SK-MEL-5 (cell line): ENCODE results near the gene ELL3. TPM values are rescaled to one million over a fixed set of nuclear protein-coding genes. Genes with fewer than 3 reads are reported as not detected.
"Not testable (repeated sequence)": the region's sequence is repeated elsewhere in the genome, so short reads cannot be mapped to it uniquely, and the experiment has no call there.

Experiments used
- DNase-seq: peaks from one replicate; pipeline ENCODE4 v3.0.0-alpha.2; 2016; ENCODE audit warnings: low read depth, low spot score
- in situ Hi-C: cut with HindIII; loops from 2 replicates; pipeline ENCODE4 v1.10.0; 2016; ENCODE audit warnings: low sequenced_read_pairs, high pct_unique_total_duplicates, low pct_unique_long_range_greater_than_20kb
- polyA plus RNA-seq, 2 experiments: library from polyadenylated mRNA; depleted of rRNA; stranded (reverse); fragments of >200 nt; gene quantifications; 2 replicates each; pipeline ENCODE4 v1.2.3, GENCODE V29; 2015
- total RNA-seq: library from RNA; depleted of rRNA; stranded (reverse); fragments of >200 nt; shearing (Covaris generic); gene quantifications from 2 replicates; pipeline ENCODE4 v1.2.3, GENCODE V29; 2014; rRNA removed

The ELL3 gene, protein sequence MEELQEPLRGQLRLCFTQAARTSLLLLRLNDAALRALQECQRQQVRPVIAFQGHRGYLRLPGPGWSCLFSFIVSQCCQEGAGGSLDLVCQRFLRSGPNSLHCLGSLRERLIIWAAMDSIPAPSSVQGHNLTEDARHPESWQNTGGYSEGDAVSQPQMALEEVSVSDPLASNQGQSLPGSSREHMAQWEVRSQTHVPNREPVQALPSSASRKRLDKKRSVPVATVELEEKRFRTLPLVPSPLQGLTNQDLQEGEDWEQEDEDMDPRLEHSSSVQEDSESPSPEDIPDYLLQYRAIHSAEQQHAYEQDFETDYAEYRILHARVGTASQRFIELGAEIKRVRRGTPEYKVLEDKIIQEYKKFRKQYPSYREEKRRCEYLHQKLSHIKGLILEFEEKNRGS
- 0.61 and 0.69 TPM in 2 replicates for total RNA-seq
- 0.63 and 0.98 TPM in 2 replicates for polyA plus RNA-seq (2015; cell fraction: cytosol; rRNA removed)
- 1.4 and 2.6 TPM in 2 replicates for polyA plus RNA-seq (2015; cell fraction: nucleus; rRNA removed)

DNA sequence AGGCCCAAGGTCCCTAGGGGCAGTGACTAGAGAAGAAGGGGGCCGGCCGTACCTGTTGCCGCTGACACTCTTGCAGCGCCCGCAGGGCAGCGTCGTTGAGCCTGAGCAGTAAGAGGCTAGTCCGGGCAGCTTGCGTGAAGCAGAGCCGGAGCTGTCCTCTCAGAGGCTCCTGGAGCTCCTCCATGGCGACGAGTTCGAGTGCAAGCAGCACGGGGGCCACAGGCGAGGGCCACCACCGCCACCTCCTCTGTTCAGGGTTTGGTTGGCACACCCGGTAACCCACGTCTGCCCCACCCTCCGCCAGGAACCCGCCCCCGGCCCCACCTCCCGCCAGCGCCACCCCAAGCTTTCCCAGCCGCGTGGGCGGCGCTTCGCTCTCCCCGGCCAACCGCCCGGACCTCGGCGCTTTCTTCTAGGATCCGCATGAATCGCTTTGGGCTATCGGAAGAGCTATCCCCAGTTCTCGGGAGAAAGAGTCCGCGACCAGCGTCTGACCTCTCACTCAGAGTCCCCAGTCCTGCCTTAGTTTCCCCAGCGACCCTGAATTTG, at the start of gene ELL3:
ELL3 (minus strand) TSS at position 249 of the 549 bp plus-strand sequence; CDS start at position 184, 65 bp downstream.
- in situ Hi-C loops, result no loop called here
- peak; percentile 78 for DNase-seq

- in situ Hi-C loops, result no loop called here
- no peak for DNase-seq
Measured at GRCh38 chr15:43826029-43826507, 49.3 kb upstream of the ELL3 start.

- DNase-seq, in situ Hi-C loops: not testable (repeated sequence)
Measured at GRCh38 chr15:43825305-43825704, 48.5 kb upstream of the ELL3 start.

- in situ Hi-C loops, result no loop called here
- peak; percentile 97 for DNase-seq
Measured at GRCh38 chr15:43824302-43825246, 47.8 kb upstream of the ELL3 start, which contains the start of gene MFAP1. TSS of gene MFAP1 (minus strand) at chr15:43824690. CDS start at chr15:43824569, 121 bp downstream.

- in situ Hi-C loops, result no loop called here
- DNase-seq, result no peak
Measured at GRCh38 chr15:43821505-43821904, 44.7 kb upstream of the ELL3 start.

- in situ Hi-C loops, DNase-seq: not testable (repeated sequence)
Measured at GRCh38 chr15:43815064-43815463, 38.3 kb upstream of the ELL3 start.

- DNase-seq, result no peak
- in situ Hi-C loops, result no loop called here
Measured at GRCh38 chr15:43808960-43809678, 32.4 kb upstream of the ELL3 start.

GRCh38 chr15:43808435-43808950, 31.7 kb upstream of the ELL3 start:
- in situ Hi-C loops, result no loop called here
- no peak for DNase-seq

GRCh38 chr15:43802676-43803075, 25.9 kb upstream of the ELL3 start:
- in situ Hi-C loops, DNase-seq: not testable (repeated sequence)

DNA sequence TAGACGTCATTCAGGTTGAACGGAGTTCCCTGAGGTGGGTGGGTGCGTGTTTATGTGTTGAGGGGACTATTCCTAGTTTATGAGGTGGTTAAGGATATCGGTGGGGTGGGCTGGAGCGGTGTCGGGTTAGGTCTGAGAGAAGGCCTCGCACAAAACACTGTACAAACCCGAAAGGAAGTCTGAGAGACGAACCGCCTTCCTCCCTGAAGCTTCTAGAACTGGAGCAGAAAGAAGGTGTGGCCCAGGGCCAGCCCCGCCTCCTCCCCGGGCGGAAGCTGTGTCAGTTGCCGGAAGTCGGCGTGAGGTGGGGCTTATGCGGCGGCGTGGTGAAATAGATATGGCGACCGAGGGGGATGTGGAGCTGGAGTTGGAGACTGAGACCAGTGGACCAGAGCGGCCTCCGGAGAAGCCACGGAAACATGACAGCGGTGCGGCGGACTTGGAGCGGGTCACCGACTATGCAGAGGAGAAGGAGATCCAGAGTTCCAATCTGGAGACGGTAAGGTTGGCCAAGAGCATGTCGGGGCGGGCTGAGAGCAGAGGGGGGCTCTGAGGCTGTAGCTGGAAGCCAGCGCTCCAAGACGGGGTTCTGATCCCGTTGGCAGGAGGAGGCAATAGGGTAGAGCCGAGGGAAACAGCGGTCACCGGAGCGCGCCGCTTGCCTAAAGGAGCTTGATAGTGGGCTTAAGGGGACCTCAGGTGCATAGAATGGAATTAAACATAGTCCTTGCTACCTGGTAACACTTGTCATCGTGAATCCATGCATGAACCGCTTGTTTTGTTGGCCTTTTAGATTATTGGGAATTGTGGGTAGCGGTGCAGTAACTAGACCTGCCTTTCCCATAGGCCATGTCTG, 23.7 kb upstream of the ELL3 start, which contains the start of gene HYPK:
HYPK (plus strand) TSS at position 314 of the 856 bp plus-strand sequence; CDS start at position 338, 24 bp downstream.
- DNase-seq, result peak; percentile 85
- in situ Hi-C loops, result no loop called here

DNA sequence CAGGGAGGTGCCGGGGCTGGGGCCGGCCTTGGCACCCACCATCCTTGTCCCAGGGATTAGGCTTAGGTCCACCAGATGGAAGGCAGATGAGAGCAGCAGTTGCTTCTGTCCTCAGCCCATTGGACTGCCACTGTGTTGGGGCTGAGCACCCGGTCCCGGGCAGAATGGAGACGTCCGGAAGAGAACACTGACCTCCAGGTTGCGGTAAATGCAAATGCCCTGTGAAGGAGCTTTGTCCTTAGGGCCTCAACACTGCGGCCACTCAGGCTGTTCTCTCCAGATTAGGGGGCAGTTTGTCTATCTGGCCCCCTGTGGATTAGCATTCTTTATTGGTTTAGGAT, 23.1 kb upstream of the ELL3 start, which contains the start of gene SERINC4:
SERINC4 (minus strand) TSS at position 276 of the 341 bp plus-strand sequence; CDS start at position 42, 234 bp downstream.
- DNase-seq, result no peak
- in situ Hi-C loops, result no loop called here

DNA sequence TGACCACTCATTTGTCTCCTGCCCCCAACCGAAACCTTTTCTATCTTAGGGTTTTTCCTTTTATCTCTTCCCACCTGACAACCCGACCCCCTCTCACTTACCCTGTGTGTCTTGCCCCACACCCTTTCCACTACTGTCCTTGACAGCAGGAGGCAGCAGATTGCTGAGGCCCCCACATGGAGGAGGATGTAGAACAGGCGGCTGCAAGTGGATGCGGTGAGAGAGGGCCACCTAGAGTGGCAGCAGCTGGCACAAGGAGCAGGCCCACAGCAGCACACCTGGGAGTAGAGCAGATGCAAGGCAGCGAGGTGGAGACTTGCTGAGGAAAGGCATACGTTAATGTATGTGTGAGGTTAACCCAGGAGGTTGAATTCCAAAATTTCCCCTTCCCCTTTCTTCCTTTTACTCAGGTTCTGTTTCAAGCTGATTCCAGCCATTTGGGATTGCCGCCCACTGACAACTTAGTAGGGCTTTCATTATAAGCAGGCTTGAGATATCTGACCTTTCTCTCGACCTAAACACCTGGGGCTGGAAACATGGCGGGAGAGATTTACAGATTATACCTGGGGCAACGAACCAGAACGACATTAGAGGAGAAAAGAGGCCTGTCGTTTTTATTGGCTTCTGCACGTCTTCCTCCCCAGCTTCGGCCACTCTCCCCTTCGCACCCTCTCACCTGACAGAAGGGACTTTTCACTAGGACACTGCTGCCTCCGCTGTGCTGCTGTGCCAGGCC, 22.6 kb upstream of the ELL3 start:
- in situ Hi-C loops, result no loop called here
- DNase-seq, result no peak

DNA sequence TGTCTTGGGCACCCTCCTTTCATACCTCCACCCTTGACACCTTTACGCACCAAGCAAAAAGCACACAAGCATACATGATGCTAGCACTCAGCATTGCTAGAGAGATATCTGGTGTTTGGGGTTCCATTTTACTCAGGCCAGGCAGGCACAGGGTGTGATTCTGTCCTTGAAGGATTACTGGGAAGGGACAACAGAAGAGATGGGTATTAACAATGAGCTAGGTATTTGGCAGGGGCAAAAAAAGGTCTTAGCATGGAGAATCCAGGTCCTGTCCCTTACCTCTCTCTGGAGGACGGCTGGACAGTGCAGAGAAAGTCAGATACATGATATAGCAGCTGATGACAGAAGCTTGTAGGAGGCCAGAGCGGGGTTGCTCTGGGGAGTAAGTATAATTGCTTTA, 19.8 kb upstream of the ELL3 start:
- in situ Hi-C loops, result no loop called here
- DNase-seq, result no peak

DNA sequence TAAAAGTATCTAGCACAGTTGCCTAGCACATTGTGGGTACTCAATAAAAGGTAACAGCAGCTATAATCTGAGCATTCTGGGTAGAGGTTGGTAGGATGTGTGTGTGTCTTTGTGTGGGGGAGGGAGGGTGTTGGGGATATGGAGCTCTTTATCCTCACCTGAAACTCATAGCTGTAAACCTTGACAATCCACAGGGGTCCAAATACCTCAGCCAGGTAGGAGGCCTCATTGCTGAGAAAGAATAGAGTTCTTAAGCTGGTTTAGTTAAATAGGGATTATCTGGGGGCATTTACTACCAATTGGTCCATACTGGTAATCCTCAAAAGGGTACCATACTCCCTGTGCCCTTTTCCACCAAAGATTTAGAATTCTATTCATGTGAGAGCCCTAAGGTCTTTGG, 19.2 kb upstream of the ELL3 start:
- DNase-seq, result no peak
- in situ Hi-C loops, result no loop called here

DNA sequence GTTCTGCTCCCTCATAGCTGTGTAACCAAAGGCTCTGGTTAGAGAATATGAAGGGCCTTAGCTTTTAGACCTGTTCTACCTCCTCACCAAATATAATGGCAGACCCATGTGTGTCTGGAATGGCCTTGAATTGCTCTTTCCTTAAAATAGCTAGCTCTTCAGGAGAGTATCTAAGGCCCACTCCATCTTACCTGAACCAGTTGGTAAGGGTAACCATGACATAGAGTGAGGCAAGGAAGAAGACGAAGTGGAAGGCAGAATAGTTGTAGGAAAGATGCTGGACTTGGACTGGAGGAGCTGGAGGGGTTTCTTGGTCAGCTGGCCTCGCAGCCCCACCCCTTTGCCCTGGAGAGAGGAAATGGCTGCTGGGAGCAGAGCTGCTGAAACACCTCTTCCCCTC, 18.4 kb upstream of the ELL3 start:
- in situ Hi-C loops, result no loop called here
- no peak for DNase-seq
